ENCODE results near the gene DAZAP2.
"Not testable (repeated sequence)": the region's sequence is repeated elsewhere in the genome, so short reads cannot be mapped to it uniquely, and the experiment has no call there.

The DAZAP2 gene

DNA sequence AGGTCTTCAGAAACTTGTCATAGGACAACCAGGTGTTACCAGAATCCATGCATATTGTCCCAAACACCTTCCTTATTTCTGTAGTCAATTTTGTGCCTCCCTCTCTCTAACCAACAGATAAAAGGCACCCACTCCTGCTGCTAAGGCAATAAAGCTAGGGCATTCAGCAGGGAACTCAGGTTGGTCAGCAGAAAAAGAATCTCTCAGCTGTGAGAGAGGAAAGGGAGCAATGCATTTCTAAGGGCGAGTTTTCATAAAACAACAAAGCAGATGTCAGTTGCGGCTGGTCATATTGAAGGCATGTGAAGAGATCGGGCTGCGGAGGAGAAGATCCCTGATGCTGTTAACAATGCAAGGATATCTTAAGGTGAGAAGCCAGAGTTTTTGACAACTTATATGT lies 13.4 kb upstream of the DAZAP2 start:
- TF ChIP-seq POLR2A (IDR thresholded peaks at IDR 0.05; ENCODE audit: low read length), result no peak
- no peak for TF ChIP-seq GATA1 (IDR thresholded peaks at IDR 0.05; ENCODE audit: low read depth, low read length)
- DNase-seq, result no peak

DNA sequence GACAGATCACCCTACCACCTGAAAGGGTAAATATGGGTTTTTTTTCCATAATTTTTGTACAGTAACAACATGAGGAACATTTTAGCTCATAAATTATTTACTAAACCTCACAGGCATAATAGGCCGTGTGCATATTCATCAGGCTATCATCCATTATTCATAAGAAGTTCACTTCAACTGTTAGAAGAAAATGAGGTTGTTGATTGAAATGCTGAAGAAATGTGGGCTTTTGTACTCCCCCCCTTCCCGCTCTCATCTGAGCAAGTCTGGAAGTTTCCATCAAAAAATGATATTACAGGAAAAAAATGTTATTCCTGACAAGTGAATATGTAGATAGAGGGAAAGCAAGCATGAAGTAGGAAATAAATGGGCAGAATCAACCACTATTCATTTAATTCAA lies 12.9 kb upstream of the DAZAP2 start:
- DNase-seq, result no peak
- TF ChIP-seq POLR2A (IDR thresholded peaks at IDR 0.05; ENCODE audit: low read length), result no peak
- TF ChIP-seq GATA1 (IDR thresholded peaks at IDR 0.05; ENCODE audit: low read depth, low read length), result no peak

DNA sequence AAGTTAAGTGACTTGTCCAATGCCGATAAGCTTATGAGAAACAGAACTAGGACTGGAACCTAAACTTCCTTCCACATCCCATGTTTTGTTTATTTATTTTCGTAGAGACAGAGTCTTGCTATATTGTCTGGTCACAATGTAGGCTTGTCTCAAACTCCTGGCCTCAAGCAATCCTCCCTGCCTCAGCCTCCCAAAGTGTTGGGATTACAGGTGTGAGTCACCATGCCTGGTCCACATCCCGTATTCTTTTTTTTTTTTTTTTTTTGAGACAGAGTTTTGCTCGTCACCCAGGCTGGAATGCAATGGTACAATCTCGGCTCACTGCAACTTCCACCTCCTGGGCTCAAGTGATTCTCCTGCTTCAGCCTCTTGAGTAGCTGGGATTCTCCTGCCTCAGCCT lies 11.5 kb upstream of the DAZAP2 start:
- not testable (repeated sequence) for DNase-seq

DNA sequence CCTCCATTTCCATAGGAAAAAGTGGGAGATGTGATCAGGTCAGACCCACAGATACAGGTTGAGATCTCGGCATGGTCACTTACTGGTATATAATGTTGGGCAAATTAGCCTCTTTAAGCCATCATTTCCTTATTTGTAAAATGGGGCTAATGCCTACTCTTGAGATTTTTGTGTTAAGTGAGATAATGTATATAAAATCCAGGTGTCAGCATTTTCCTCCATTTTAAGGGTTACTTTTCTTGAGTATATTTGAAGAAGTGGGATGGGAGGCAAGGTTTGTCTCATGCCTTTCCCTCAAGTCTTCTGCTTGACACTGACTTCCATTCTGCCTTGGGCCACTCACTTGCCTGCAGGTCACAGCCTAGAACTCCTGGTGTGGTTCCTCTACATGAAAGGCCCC lies 10.7 kb upstream of the DAZAP2 start:
- TF ChIP-seq GATA1 (IDR thresholded peaks at IDR 0.05; ENCODE audit: low read depth, low read length), result no peak
- TF ChIP-seq POLR2A (IDR thresholded peaks at IDR 0.05; ENCODE audit: low read length), result no peak
- DNase-seq, result no peak

DNA sequence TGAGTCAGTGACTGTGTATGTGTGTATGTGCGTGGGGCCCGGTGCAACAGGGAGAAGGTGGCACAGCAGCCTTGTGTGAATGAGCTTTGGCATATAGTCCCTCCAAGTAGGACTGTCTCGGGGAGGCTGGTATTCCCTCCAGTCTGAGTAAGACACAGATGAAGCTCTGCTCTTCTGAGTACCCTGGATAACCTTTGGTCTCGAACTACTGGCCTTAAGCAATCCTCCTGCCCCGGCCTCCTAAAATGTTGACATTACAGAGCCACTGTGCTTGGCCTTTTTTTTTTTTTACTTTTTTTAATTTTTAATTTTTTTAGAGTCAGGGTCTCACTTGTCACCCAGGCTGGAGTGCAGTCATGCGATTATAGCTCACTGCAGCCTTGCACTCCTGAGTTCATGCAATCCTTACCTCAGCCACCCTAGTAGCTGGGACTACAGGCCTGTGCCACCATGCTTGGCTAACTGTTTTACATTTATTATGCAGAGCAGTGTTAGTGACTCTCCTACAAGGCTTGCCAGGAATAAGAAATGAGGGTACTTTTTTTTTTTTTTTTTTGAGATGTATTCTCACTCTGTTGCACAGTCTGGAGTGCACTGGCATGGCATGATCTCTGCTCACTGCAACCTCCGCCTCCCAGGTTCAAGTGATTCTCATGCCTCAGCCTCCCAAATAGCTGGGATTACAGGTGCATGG lies 9.4 kb upstream of the DAZAP2 start:
- no peak for DNase-seq

DNA sequence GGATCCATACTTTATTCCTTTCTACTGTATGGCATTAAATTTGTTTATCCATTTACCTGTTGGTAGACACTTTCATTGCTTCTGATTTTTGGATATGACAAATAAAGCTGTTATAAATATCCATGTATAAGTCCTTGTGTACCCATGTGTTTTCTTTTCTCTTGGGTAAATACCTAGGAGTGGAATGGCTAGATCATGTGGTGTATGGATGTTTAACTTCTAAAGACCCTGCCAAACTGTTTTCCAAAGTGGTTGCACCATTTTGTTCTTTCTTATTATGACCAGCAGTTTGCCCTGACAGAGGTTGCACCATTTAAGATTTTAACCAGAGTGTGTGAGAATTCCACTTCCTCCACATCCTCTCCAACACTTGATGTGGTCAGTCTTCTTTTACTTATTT lies 6.0 kb upstream of the DAZAP2 start:
- no peak for DNase-seq
- no peak for TF ChIP-seq POLR2A (IDR thresholded peaks at IDR 0.05; ENCODE audit: low read length)
- TF ChIP-seq GATA1 (IDR thresholded peaks at IDR 0.05; ENCODE audit: low read depth, low read length), result no peak

More for the DNA sequence above, 9.4 kb upstream of the DAZAP2 start:
- TF ChIP-seq GATA1 (IDR thresholded peaks at IDR 0.05; ENCODE audit: low read depth, low read length) (no peak), POLR2A (IDR thresholded peaks at IDR 0.05; ENCODE audit: low read length) (no peak)

DNA sequence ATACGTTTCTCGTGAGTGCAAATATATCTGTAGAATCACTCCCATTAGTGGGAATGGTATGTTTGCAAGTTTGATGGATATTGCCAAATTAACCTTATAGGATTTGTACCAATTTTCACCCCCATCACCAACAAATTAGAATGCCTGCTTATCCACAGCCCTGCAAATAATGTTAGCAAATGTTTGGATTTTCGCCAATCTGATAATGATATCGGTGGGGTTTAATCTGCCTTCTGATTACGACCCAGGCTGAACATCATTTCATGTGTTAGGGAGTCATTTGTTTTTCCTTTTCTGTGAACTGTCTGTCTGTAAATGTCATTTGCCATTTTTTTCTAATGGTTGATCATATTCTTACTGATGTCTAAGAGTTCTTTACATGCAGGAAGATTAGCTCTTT lies 4.1 kb upstream of the DAZAP2 start:
- no peak for TF ChIP-seq GATA1 (IDR thresholded peaks at IDR 0.05; ENCODE audit: low read depth, low read length)
- TF ChIP-seq POLR2A (IDR thresholded peaks at IDR 0.05; ENCODE audit: low read length), result no peak

DNA sequence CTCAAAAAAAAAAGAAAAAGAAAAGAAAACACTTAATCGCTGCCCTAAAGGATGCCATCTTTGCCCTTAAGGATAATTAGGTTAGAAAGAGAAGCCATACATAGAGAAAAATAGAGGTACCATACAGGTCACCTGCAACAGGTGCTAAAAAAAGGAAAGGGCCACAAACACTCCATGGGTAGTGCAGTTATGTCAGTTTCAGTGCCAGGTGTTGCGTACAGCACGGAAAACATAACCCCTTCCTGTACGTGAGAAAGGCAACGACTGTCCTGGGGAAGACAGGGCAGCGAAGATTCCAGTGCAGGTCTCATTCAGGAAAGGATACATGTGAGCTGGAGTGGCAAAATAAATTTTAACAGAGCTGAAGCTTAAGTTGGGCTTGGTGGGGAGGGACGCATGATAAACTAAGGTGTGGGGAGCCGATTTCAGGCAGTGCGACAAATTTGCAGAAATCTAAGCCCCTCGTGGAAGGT lies 553 bp upstream of the DAZAP2 start:
- TF ChIP-seq GATA1 (IDR thresholded peaks at IDR 0.05; ENCODE audit: low read depth, low read length) (no peak), POLR2A (IDR thresholded peaks at IDR 0.05; ENCODE audit: low read length) (no peak)
- no peak for DNase-seq

More for the DNA sequence above, 4.1 kb upstream of the DAZAP2 start:
- DNase-seq, result peak; percentile 30 to 70

DNA sequence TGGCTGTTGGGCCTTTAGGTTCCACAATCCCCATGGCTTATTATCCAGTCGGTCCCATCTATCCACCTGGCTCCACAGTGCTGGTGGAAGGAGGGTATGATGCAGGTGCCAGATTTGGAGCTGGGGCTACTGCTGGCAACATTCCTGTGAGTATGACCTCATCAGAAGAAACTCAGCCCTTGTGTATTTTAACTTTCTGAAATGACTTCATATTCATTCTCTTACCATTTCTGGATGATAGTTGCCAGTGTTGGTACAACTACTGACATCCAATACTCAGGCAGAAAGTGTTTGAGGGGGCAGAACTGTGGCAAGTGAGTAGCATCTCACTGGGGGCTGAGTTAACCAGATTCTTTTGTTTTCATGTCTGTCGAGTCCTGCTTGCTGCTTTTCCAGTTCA lies 2.3 kb downstream of the DAZAP2 start:
- no peak for DNase-seq
- TF ChIP-seq POLR2A (IDR thresholded peaks at IDR 0.05; ENCODE audit: low read length) (no peak), GATA1 (IDR thresholded peaks at IDR 0.05; ENCODE audit: low read depth, low read length) (no peak)

DNA sequence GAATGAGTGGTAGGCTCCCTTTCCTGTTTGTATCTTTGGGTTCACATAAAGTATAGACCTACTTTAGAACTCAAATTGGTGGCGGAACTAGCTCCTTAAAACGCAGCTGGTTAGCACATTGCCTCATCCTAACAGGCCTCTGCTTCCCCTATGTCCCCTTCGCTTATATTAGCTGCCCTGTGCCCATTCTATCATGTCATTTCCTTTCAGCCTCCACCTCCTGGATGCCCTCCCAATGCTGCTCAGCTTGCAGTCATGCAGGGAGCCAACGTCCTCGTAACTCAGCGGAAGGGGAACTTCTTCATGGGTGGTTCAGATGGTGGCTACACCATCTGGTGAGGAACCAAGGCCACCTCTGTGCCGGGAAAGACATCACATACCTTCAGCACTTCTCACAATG lies 3.5 kb downstream of the DAZAP2 start:
- no peak for DNase-seq
- TF ChIP-seq GATA1 (IDR thresholded peaks at IDR 0.05; ENCODE audit: low read depth, low read length) (no peak), POLR2A (IDR thresholded peaks at IDR 0.05; ENCODE audit: low read length) (no peak)

DNA sequence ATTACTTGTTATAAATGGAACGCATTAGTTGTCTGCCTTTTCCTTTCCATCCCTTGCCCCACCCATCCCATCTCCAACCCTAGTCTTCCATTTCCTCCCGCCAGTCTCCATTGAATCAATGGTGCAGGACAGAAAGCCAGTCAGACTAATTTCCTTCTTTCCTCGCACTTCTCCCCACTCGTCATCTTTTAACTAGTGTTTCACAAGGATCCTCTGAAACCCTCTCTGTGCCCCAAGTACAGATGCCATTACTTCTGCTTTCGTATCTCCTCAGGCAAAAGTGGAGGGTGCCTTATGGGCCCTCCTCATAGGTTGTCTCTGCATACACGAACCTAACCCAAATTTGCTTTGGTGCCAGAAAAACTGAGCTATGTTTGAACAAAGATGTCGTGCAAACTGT lies 4.2 kb downstream of the DAZAP2 start:
- TF ChIP-seq GATA1 (IDR thresholded peaks at IDR 0.05; ENCODE audit: low read depth, low read length), result no peak
- no peak for TF ChIP-seq POLR2A (IDR thresholded peaks at IDR 0.05; ENCODE audit: low read length)
- DNase-seq, result no peak

DNA sequence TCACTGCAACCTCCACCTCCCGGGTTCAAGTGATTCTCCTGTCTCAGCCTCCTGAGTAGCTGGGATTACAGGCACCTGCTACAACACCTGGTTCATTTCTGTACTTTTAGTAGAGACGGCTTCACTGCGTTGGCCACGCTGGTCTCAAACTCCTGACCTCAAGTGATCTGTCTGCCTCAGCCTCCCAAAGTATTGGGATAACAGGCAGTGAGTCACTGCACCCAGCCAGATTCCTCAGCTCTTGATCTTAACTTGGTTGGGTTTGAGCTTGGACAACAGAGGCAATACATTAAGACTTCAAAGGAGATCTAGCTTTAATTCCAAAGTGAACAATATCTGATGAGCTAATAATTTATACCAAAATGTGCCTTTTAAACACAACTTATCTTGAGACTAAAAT lies 5.6 kb downstream of the DAZAP2 start:
- DNase-seq, result no peak
- peak; percentile 23 for TF ChIP-seq POLR2A (IDR thresholded peaks at IDR 0.05; ENCODE audit: low read length)
- TF ChIP-seq GATA1 (IDR thresholded peaks at IDR 0.05; ENCODE audit: low read depth, low read length), result no peak

DNA sequence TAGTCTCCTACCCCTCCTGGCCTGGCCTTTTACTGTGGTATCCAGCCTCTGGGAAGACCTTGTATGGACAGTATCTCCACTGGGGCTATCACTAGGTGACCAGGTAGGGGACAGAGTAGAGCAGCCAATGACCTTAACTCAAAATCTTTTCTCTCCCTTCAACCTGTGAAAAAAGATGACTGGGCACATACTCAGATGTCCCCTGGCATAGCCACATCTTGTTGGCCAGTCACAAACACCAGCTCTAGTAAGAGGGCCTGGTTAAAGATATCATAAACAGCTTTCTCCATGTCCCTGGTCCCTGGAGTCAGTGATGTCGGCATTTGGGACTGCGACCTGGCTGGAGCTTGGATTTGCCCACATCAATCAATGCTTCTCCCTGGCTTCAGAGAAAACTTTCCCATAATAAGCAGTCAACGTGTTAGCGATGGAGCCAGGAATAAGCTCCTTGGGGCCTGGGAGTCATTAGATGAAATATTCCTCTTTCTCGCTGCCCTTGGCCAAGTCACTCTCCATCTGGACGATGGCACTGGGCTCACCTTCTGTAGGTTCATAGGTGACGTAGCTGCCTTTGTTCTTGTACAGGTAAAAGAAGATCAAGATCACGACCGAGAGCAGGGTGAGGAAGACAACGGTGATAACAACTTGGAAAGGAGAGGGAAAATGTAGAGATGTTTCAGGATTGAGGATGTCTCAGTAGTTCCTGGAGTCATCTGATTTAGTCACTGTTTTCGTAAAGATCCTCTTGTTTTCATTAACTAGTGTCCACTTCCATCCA lies 7.0 kb downstream of the DAZAP2 start:
- no peak for DNase-seq
- TF ChIP-seq POLR2A (IDR thresholded peaks at IDR 0.05; ENCODE audit: low read length) (no peak), GATA1 (IDR thresholded peaks at IDR 0.05; ENCODE audit: low read depth, low read length) (no peak)

DNA sequence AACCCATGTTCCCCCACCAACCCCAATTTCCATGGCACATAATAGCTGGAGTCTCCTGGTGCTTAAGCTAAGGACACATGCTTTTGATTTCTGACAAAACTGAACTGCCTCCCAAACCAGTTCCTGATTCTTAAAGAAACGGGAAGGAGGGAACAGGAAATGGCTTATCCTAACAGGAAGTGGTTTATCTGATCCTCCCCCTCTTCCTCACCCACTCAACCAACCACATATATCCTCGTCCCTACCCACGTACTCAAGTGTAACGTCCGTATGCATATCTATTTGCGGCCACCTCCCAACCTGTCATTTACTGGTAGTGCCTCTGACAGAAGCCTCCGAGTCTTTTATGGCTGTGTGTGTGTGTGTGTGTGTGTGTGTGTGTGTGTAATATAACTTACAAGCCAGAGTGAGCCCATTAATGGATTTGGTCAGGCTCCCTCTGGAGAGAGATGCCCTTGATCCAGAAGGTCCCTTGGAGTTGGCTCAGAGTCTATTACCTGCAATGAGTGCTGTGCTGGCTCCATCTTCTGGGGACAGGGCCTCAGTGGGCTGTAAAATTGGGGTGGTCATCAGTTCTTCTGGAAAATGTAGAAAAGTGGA lies 7.7 kb downstream of the DAZAP2 start:
- TF ChIP-seq POLR2A (IDR thresholded peaks at IDR 0.05; ENCODE audit: low read length) (peak; percentile 17), GATA1 (IDR thresholded peaks at IDR 0.05; ENCODE audit: low read depth, low read length) (no peak)
- peak; percentile 46 to 63 for DNase-seq

All from erythroblast (primary cell).